Measurements from ENCODE around the gene S1PR3.

Gene S1PR3

GRCh38 chr9:88951155-88951542 is 40.1 kb upstream of the S1PR3 start:
- TF ChIP-seq PAX5 (IDR thresholded peaks at IDR 0.05; ENCODE audit: insufficient read depth, low read length, severe bottlenecking) (no peak), SPI1 (IDR thresholded peaks at IDR 0.05; ENCODE audit: low read depth, low read length) (no peak), POLR2A (IDR thresholded peaks at IDR 0.05; ENCODE audit: low read depth, low read length) (no peak), POLR2AphosphoS5 (IDR thresholded peaks at IDR 0.05; ENCODE audit: low read depth, low read length) (no peak), TAF1 (IDR thresholded peaks at IDR 0.05; ENCODE audit: low read depth, low read length) (no peak), POU2F2 (IDR thresholded peaks at IDR 0.05; ENCODE audit: low read depth, low read length) (no peak)
- FAIRE-seq: no peak
- no peak for DNase-seq (ENCODE audit: insufficient read length, low spot score)

- no peak for TF ChIP-seq POU2F2 (IDR thresholded peaks at IDR 0.05; ENCODE audit: low read depth, low read length)
- no peak for TF ChIP-seq PAX5 (IDR thresholded peaks at IDR 0.05; ENCODE audit: insufficient read depth, low read length, severe bottlenecking)
- TF ChIP-seq POLR2AphosphoS5 (IDR thresholded peaks at IDR 0.05; ENCODE audit: low read depth, low read length): no peak
- no peak for TF ChIP-seq TAF1 (IDR thresholded peaks at IDR 0.05; ENCODE audit: low read depth, low read length)
- no peak for TF ChIP-seq POLR2A (IDR thresholded peaks at IDR 0.05; ENCODE audit: low read depth, low read length)
- no peak for TF ChIP-seq SPI1 (IDR thresholded peaks at IDR 0.05; ENCODE audit: low read depth, low read length)
- FAIRE-seq (no peak), DNase-seq (ENCODE audit: insufficient read length, low spot score) (no peak)
Measured at GRCh38 chr9:88952086-88952615, 39.1 kb upstream of the S1PR3 start.

DNA sequence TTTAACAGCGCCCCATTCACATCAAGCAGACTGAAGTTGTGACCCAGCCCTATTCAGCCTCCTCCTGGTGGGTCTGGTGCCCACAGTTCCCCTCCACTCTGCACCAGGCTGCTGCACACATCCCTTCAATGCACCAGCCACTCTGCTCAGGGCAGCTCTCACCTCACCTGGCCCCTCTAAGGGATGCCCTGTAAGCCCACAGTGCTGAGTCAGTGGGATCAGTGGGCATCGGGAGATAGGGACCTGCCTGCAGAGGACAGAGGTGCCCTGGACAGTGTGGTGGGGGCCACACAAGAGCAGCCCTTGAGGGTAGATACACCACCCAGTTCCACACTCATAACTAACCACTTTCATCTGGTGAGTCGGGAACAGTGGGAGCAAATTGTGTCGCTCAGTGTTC is 38.3 kb upstream of the S1PR3 start:
- DNase-seq (ENCODE audit: insufficient read length, low spot score): no peak
- no peak for FAIRE-seq

GRCh38 chr9:88953381-88954029 is 37.8 kb upstream of the S1PR3 start:
- DNase-seq (ENCODE audit: insufficient read length, low spot score) (no peak), FAIRE-seq (no peak)
- no peak for TF ChIP-seq PAX5 (IDR thresholded peaks at IDR 0.05; ENCODE audit: insufficient read depth, low read length, severe bottlenecking)
- no peak for TF ChIP-seq SPI1 (IDR thresholded peaks at IDR 0.05; ENCODE audit: low read depth, low read length)
- TF ChIP-seq POU2F2 (IDR thresholded peaks at IDR 0.05; ENCODE audit: low read depth, low read length): no peak
- no peak for TF ChIP-seq POLR2AphosphoS5 (IDR thresholded peaks at IDR 0.05; ENCODE audit: low read depth, low read length)
- no peak for TF ChIP-seq TAF1 (IDR thresholded peaks at IDR 0.05; ENCODE audit: low read depth, low read length)
- TF ChIP-seq POLR2A (IDR thresholded peaks at IDR 0.05; ENCODE audit: low read depth, low read length): no peak

More for the DNA sequence above, 38.3 kb upstream of the S1PR3 start:
- TF ChIP-seq TAF1 (IDR thresholded peaks at IDR 0.05; ENCODE audit: low read depth, low read length): no peak
- no peak for TF ChIP-seq POLR2A (IDR thresholded peaks at IDR 0.05; ENCODE audit: low read depth, low read length)
- no peak for TF ChIP-seq PAX5 (IDR thresholded peaks at IDR 0.05; ENCODE audit: insufficient read depth, low read length, severe bottlenecking)
- no peak for TF ChIP-seq POLR2AphosphoS5 (IDR thresholded peaks at IDR 0.05; ENCODE audit: low read depth, low read length)
- no peak for TF ChIP-seq SPI1 (IDR thresholded peaks at IDR 0.05; ENCODE audit: low read depth, low read length)
- no peak for TF ChIP-seq POU2F2 (IDR thresholded peaks at IDR 0.05; ENCODE audit: low read depth, low read length)

DNA sequence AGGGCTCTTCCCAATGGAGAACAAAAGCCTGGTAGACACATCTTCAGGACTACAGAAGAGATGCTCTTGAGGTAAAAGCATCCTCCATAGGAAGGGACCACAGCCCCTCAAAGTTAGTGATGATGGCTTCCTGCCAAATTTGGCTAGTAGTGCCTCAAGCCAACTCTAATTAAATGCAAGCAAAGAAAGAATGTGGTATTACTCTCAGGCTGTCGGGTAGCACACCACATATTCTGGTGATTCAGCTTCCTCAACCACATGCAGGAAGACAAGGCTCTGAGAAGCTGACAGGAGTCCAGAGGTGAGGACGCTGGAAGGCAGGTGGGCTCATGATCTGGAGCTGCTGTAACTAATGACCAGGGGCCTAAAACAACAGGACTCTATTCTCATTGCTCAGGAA is 37.2 kb upstream of the S1PR3 start:
- FAIRE-seq (no peak), DNase-seq (ENCODE audit: insufficient read length, low spot score) (no peak)
- TF ChIP-seq PAX5 (IDR thresholded peaks at IDR 0.05; ENCODE audit: insufficient read depth, low read length, severe bottlenecking): no peak
- TF ChIP-seq TAF1 (IDR thresholded peaks at IDR 0.05; ENCODE audit: low read depth, low read length): no peak
- TF ChIP-seq POLR2A (IDR thresholded peaks at IDR 0.05; ENCODE audit: low read depth, low read length): no peak
- no peak for TF ChIP-seq POLR2AphosphoS5 (IDR thresholded peaks at IDR 0.05; ENCODE audit: low read depth, low read length)
- TF ChIP-seq POU2F2 (IDR thresholded peaks at IDR 0.05; ENCODE audit: low read depth, low read length): no peak
- TF ChIP-seq SPI1 (IDR thresholded peaks at IDR 0.05; ENCODE audit: low read depth, low read length): no peak

GRCh38 chr9:88957526-88957925 is 33.7 kb upstream of the S1PR3 start:
- no peak for TF ChIP-seq TAF1 (IDR thresholded peaks at IDR 0.05; ENCODE audit: low read depth, low read length)
- TF ChIP-seq POLR2AphosphoS5 (IDR thresholded peaks at IDR 0.05; ENCODE audit: low read depth, low read length): no peak
- no peak for TF ChIP-seq SPI1 (IDR thresholded peaks at IDR 0.05; ENCODE audit: low read depth, low read length)
- no peak for TF ChIP-seq POLR2A (IDR thresholded peaks at IDR 0.05; ENCODE audit: low read depth, low read length)
- DNase-seq (ENCODE audit: insufficient read length, low spot score) (no peak), FAIRE-seq (no peak)

DNA sequence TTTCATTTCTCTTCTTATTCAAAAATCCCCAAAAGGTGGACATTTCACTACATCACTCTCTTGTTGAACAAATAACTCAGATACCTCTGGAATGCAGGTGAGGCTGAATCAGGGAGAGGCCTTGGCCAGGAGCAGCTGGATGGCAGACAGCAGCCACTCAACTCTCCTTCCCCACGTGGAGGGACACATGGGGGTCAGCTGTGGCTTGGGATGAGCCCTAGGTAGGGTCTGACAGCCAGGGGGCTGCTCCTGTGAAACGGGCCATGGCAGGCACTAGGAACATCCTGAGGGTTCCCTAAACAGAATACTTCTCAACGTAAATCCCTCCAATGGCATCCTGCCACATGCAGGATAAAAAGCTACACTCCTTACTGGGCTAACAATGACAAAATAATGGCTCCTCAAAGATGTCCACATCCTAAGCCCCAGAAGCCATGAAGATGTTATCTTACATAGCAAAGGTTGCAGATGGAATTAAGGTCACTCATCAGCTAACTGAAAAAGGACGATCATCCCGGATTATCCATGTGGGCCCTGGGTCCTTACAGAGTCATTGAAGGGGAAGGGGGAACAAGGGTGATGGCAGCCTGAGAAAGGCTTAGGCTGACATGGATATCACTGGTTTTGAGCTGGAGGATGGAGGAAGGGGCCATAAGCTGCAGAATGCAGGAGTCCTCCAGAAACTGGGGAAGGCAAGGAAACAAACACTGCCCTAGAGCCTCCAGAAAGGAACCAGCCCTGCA is 31.4 kb upstream of the S1PR3 start:
- FAIRE-seq: no peak
- DNase-seq (ENCODE audit: insufficient read length, low spot score): no peak

DNA sequence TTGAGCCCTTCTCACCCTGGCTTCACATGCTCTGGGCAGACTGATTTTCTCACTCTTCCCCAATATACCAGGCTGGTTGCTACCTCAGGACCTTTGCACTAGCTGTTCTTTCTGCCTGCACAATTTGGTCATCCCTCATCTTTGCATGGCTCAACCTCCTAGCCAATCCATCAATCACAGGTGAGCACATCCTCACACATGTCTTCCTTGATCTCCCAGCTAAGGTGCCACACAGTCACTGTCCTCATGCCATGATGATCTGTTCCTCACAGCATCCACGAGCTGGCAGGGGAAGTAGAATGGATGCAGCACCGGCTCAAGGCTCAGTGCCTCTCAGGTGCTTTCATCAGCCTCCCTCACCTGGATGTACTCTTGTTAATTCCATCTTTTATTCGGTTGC is 30.6 kb upstream of the S1PR3 start:
- FAIRE-seq (no peak), DNase-seq (ENCODE audit: insufficient read length, low spot score) (no peak)
- TF ChIP-seq SPI1 (IDR thresholded peaks at IDR 0.05; ENCODE audit: low read depth, low read length): no peak
- TF ChIP-seq POLR2A (IDR thresholded peaks at IDR 0.05; ENCODE audit: low read depth, low read length): no peak
- TF ChIP-seq POU2F2 (IDR thresholded peaks at IDR 0.05; ENCODE audit: low read depth, low read length): no peak

More for the DNA sequence above, 31.4 kb upstream of the S1PR3 start:
- TF ChIP-seq TAF1 (IDR thresholded peaks at IDR 0.05; ENCODE audit: low read depth, low read length) (no peak), PAX5 (IDR thresholded peaks at IDR 0.05; ENCODE audit: insufficient read depth, low read length, severe bottlenecking) (no peak), SPI1 (IDR thresholded peaks at IDR 0.05; ENCODE audit: low read depth, low read length) (no peak), POLR2AphosphoS5 (IDR thresholded peaks at IDR 0.05; ENCODE audit: low read depth, low read length) (no peak), POU2F2 (IDR thresholded peaks at IDR 0.05; ENCODE audit: low read depth, low read length) (no peak), POLR2A (IDR thresholded peaks at IDR 0.05; ENCODE audit: low read depth, low read length) (no peak)

DNA sequence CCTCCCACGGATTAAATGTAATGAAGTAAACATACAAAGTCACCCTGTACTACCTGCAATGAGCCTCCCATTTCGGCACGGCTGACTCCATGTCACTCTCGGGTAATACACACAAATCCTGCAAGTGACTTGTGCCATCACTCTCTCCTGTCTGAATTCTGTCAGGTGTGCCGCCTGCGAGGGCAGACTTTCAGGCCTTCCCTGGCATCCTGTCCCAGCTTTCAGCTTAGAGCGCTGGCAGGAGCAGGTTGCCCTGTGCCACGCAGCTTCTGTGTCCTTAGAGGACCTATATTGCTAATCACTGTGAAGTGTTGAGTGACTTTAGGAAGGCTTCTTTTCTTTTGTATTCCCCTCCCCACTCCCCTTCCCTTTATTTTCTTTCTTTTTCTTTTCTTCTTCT is 25.8 kb upstream of the S1PR3 start:
- TF ChIP-seq PAX5 (IDR thresholded peaks at IDR 0.05; ENCODE audit: insufficient read depth, low read length, severe bottlenecking): no peak
- no peak for TF ChIP-seq SPI1 (IDR thresholded peaks at IDR 0.05; ENCODE audit: low read depth, low read length)
- TF ChIP-seq POLR2A (IDR thresholded peaks at IDR 0.05; ENCODE audit: low read depth, low read length): no peak
- TF ChIP-seq POLR2AphosphoS5 (IDR thresholded peaks at IDR 0.05; ENCODE audit: low read depth, low read length): no peak
- no peak for TF ChIP-seq POU2F2 (IDR thresholded peaks at IDR 0.05; ENCODE audit: low read depth, low read length)
- no peak for TF ChIP-seq TAF1 (IDR thresholded peaks at IDR 0.05; ENCODE audit: low read depth, low read length)
- FAIRE-seq (no peak), DNase-seq (ENCODE audit: insufficient read length, low spot score) (no peak)
